Measurements from ENCODE around the gene LAMTOR3. TPM values are rescaled to one million over a fixed set of nuclear protein-coding genes. Genes with fewer than 3 reads are reported as not detected.
"Not testable (repeated sequence)": the region's sequence is repeated elsewhere in the genome, so short reads cannot be mapped to it uniquely, and the experiment has no call there.

The LAMTOR3 gene
- total and polyA plus RNA-seq, 4 experiments from 2014 or later, result 24.2 to 45.6 (median 28.0) TPM

DNA sequence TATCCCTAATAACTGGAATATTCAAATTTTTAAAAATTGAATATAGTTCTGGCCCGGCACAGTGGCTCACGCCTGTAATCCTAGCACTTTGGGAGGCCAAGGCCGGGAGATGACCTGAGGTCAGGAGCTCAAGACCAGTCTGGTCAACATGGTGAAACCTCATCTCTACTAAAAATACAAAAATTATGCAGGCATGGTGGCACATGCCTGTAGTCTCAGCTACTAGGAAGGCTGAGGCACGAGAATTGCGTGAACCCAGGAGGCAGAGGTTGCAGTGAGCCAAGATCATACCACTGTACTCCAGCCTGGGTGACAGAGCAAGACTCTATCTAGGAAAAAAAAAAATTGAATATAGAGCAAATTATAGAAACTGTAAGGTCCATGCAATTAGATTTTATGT lies 64.2 kb downstream of the LAMTOR3 start:
- H3K4me3 ChIP-seq (ENCODE audit: low read length in 2 of 2); H3K27ac ChIP-seq (ENCODE audit: low read depth, low read length); H3K4me3 Mint-ChIP-seq; H3K27me3 ChIP-seq (ENCODE audit: insufficient read depth, low read length); H3K9me3 ChIP-seq (ENCODE audit: control insufficient read depth in 1 of 2, low read length in 2 of 2); DNase-seq; H3K9me3 Mint-ChIP-seq; intact Hi-C loops (cut with micrococcal nuclease); H3K27me3 Mint-ChIP-seq; H3K36me3 ChIP-seq (ENCODE audit: insufficient read depth, low read length); H3K27ac Mint-ChIP-seq: not testable (repeated sequence)
- ChIA-PET CTCF (ENCODE audit: partially characterized antibody) (interaction anchor here (1.6 to 4.5 kb wide), 2 partner anchors 14 to 21 kb away, joined by 4 to 22 read pairs; partner anchors contain the start of gene DAPP1), POLR2A (ENCODE audit: partially characterized antibody) (interaction anchor here (0.7 to 1.6 kb wide), 3 partner anchors 12 to 78 kb away, joined by 3 to 5 read pairs (median 4); no protein-coding TSS in a partner anchor)
- H3K4me1 ChIP-seq (ENCODE audit: insufficient read depth, low read length), result peaks cover 13% of the 10 kb centered on the region
- Mint-ChIP-seq H3K4me1 (peaks cover 28 to 38% (median 32%) of the 10 kb centered on the region in 4 donors), H3K36me3 (peaks cover 0 to 16% of the 10 kb centered on the region in 2 donors)

DNA sequence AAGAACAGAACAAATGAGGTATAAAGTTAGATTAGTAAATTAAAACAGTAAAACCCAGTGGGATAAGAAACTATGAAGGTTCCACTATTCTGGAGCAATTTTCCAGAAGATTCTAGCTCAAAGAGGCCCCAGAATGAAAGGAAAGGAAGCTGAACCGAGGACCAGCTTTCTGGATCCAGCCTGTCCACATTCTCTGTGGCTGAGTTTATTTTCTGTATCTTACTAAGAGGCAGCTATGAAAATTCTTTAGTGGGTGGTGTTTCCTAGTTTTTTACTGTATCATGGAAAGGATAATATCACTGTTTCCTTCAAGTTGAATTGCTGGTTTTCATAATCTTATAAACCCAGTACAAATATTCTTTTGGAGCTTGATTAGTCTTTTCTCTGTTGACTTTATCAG lies 65.8 kb downstream of the LAMTOR3 start:
- peaks cover 37 to 52% (median 44%) of the 10 kb centered on the region in 4 donors for H3K4me1 Mint-ChIP-seq
- H3K36me3 ChIP-seq (ENCODE audit: insufficient read depth, low read length), result no peaks in the 10 kb centered on the region
- no peaks in the 10 kb centered on the region for H3K27me3 ChIP-seq (ENCODE audit: insufficient read depth, low read length)
- no peak overlapping the region for H3K4me3 ChIP-seq (ENCODE audit: low read length in 2 of 2)
- H3K4me3 Mint-ChIP-seq, result no peak overlapping the region
- intact Hi-C loops (cut with micrococcal nuclease), result no loop called here
- H3K27me3 Mint-ChIP-seq, result no peaks in the 10 kb centered on the region
- ChIA-PET CTCF (ENCODE audit: partially characterized antibody) (interaction anchor here (4.5 kb wide), 1 partner anchor 19 kb away, joined by 22 read pairs; no protein-coding TSS in a partner anchor), POLR2A (ENCODE audit: partially characterized antibody) (interaction anchor here (0.7 to 1.7 kb wide), 5 partner anchors 11 to 665 kb away, joined by 4 to 8 read pairs (median 4); no protein-coding TSS in a partner anchor)
- H3K4me1 ChIP-seq (ENCODE audit: insufficient read depth, low read length), result peaks cover 13% of the 10 kb centered on the region
- DNase-seq, result no peak
- H3K36me3 Mint-ChIP-seq, result peaks cover 9 to 15% of the 10 kb centered on the region in 2 donors
- H3K27ac ChIP-seq (ENCODE audit: low read depth, low read length), result no peak overlapping the region
- H3K9me3 Mint-ChIP-seq, result no peaks in the 10 kb centered on the region
- no peaks in the 10 kb centered on the region for H3K9me3 ChIP-seq (ENCODE audit: control insufficient read depth in 1 of 2, low read length in 2 of 2)
- no peak overlapping the region for H3K27ac Mint-ChIP-seq

Other genes starting within 250 kb of the LAMTOR3 start
- gene C4orf54, start 236.6 kb downstream of the LAMTOR3 start, total RNA-seq, result not detected
- not detected for gene C4orf54, start 236.6 kb downstream of the LAMTOR3 start, polyA plus RNA-seq
- gene DAPP1, start 77.6 kb downstream of the LAMTOR3 start, total RNA-seq, result 10 to 100 TPM; 21.3 to 23.0 TPM
- 10 to 100 TPM; 16.8 to 27.7 TPM for gene DAPP1, start 77.6 kb downstream of the LAMTOR3 start, polyA plus RNA-seq
- 10 to 100 TPM; 74.5 to 76.7 TPM for gene DNAJB14, start 52.2 kb upstream of the LAMTOR3 start, total RNA-seq
- gene DNAJB14, start 52.2 kb upstream of the LAMTOR3 start, polyA plus RNA-seq, result 10 to 100 TPM; 44.9 to 66.3 TPM
- gene H2AZ1, start 55.8 kb upstream of the LAMTOR3 start, total RNA-seq, result 100 to 1,000 TPM; 146 to 157 TPM
- gene H2AZ1, start 55.8 kb upstream of the LAMTOR3 start, polyA plus RNA-seq, result 100 to 1,000 TPM; 359 to 521 TPM